ENCODE measurements around the gene LRRC28.

Gene LRRC28

DNA sequence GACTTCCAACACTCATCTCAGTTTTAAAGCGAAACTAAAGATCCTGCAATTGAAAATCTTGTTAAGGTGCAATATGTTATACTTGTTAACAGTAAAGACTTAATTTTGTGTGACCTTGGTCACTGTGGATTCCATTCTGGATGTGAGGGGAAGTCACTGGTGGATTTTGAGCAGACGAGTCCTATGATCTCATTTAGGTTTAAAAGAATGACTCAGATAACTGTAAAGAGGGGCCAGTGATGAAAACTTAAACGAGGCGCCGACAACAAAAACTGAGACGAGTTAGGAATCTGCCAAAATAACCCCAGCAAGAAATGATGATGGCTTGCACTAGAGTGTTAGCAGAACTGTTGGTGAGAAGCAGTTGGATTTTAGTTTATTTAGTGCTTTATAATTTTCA, 56.5 kb downstream of the LRRC28 start:
- FAIRE-seq: no peak

DNA sequence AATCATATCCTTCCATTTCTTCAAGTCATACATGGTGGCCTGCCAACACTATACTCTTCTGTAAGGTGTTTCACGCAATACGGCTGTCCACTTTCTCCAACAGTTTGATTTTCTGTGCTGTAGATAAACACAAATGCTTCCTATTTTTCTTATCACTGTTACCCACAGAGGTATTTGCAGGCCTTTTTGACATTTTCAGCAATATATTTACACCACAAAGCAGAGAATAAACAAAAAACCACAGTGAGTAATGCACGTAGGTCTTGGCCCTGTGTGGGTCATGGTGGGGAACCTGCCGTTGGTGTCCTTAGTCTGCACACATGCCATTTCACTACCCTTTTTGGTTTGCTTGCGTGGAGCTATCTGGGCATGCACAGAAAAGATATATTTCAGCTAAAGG, 59.5 kb downstream of the LRRC28 start:
- FAIRE-seq: no peak

DNA sequence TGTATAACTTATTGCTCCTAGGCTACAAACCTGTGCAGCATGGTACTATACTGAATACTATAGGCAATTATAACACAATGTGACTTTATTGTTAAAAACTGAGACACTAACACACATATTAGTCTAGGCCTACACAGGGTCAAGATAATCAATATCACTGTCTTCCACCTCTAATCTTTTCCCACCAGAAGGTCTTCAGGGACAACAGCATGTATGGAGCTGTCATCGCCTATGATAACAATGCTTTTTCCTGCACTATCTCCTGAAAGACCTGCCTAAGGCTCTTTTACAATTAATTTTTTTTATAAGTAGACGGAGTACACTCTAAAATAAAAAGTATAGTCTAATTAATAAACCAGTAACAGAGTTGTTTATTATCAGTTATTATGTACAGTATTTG, 60.9 kb downstream of the LRRC28 start:
- no peak for FAIRE-seq

DNA sequence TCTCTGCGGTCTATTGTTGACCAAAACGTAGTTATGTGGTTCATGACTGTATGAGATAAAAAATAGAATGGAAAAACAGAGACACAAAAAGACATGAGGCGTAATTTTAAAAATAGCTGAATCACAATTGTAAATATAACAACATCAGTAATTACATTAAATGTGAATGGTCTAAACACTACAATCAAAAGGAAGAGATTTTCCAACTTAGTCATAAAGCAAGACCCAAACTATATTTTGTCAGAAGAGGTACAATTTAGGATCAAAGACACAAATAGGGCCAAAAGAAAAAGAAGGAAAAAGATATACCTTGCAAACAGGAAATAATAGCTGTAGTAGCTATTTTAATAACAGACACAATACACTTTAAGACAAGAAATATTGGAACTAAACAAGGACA, 61.5 kb downstream of the LRRC28 start:
- FAIRE-seq: no peak

DNA sequence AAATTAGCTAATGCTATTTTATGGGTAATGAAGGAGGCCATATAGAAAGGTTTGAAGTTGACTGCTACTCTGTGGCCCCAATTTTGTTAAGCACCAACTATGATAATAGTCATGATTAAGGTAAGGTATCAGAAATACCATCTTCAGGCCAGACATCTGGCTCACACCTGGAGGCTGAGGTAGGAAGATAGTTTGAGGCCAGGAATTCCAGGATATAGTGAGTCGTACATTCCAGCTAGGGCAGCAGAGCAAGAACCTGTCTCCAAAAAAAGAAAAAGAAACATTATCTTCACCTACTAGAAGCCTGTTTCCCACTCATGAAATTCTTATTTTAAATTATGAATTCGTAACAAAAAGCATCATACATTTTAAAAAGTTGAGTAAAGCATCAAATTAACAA, 64.4 kb downstream of the LRRC28 start:
- FAIRE-seq: no peak

DNA sequence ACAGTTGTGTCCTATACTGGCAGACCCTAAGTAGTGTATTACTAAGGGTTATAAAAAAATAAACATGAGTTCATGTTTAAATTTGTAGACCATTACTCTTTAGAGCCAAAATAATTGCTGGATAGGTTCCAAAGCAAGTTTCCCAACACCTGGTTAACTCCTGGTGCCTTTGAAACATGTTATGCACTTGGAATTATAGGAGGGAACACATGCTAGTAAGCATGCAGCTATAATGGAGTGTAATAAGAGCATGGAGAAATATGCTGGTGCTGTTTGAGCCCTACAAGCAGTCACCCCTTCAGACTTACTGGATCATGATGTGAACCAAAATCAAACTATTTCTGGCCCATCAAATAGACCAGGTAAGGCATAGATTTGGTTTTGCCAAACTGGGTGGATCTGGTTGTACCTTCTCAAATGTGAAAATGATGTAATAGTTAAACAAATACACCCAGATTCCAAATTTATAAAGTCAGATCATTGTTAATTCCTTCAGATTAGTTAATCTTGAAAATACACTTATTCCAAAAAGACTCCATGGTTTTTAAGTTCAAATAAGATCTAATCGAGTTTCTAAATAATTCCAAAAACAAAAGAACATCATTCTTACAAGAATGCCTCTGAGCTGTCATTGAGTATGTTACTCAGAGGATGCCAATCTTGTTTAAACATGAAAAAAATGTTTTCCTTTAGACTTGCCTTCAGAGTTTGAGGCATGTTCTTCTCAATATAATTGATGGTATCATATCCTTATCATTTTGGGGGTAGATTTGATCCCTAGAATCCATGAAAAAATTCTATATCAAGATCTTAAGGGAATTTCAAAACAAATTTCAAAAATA, 69.3 kb downstream of the LRRC28 start:
- FAIRE-seq: no peak

DNA sequence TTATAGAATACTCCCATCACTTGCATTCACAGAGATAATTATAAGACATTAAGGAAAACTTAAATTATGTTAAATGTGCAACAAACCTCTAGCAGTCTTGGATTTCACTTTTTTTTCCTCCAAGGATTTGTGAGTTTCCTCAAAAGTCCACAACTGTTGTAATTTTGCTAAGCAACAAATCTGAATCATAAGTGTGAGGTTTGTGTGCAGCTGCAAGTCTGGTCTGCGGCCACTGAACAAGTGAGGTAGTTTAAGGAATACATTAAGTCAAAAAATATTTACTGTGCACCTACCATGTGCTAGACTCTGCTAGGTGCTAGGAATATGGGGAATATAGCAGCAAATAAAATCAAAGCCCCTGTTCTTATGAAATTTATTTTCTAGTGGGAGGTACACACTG, 70.2 kb downstream of the LRRC28 start:
- no peak for FAIRE-seq

DNA sequence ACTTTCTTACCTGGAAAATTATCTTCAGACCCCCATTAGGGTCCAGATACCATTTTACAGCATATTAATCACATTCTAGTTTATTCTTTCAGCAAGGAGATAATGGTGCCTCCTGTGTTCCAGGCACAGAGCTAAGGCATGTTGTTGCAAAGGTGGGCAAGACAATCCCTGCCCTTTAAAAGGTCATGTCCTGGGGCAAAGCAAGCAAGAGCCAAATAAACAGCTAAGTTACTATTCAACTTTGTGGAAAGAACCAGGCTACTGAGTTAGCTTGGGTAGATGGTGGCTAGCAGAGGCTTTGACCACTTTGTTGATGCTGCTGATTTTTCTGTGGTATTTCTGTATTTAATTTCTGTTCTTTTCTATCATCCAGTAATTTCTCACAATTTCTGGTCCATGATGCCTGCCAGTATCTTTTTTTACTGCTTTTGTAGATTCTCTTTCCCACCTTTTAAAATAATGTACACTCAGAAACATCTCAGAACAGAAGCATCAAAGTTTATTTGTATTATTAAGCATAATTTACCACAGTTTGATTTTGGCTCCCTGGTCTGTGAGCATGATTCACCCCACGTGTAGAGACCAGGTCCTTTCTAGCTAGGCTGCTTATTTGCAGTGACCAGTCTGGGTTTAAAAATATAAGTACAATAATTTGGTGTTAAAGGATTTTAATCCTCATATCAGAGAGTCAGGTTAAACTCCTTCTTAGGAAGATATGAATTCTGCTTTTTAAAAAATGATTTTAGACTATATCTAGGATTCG, 71.5 kb downstream of the LRRC28 start:
- FAIRE-seq: no peak

DNA sequence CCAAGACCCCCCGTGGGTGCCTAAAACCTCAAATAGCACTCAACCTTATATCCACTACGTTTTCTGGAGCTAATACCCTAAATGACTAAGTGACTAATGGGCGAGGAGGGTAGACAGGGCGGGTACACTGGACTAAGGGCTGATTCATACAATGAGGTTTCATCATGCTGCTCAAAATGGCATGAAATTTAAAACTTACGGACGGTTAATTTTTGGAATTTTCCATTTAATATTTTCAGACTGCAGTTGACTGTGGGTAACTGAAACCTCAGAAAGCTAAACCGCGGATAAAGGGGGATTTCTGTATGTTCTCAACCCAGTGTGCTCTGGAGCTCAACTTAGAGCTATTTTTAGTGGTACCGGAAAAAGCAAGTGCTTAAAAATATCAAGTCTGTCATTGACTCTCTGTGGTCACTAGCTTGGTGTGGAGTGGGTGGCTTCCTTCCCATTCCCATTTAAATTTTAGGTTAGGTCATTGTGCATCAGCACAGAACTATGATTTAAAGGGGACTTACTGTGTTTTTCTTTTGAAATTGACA, 72.9 kb downstream of the LRRC28 start:
- FAIRE-seq: no peak

DNA sequence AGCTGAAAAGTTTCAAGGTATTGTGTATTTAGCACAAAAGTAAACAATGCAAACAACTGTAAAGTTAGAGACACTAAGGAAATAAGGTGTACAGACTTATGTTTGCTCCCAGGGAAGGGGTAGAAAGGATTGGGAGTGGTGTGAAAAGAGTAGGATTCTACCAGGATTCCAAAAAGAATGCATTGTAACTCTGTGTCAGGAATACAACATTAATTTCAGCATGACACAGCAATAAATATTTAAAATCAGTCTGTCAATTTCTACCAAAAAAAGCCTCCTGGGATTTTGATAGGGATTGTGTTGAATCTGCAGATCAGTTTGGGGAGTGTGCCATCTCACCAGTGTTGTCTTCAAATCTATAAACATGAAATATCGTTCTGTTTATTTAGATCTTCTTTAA, 73.4 kb downstream of the LRRC28 start:
- FAIRE-seq: no peak

DNA sequence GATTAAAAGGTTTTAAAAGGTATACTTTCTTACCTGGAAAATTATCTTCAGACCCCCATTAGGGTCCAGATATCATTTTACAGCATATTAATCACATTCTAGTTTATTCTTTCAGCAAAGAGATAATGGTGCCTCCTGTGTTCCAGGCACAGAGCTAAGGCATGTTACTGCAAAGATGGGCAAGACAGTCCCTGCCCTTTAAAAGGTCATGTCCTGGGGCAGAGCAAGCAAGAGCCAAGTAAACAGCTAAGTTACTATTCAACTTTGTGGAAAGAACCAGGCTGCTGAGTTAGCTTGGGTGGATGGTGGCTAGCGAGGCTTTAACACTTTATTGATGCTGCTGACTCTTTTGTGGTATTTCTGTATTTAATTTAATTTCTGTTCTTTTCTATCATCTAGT, 75.0 kb downstream of the LRRC28 start:
- no peak for FAIRE-seq

DNA sequence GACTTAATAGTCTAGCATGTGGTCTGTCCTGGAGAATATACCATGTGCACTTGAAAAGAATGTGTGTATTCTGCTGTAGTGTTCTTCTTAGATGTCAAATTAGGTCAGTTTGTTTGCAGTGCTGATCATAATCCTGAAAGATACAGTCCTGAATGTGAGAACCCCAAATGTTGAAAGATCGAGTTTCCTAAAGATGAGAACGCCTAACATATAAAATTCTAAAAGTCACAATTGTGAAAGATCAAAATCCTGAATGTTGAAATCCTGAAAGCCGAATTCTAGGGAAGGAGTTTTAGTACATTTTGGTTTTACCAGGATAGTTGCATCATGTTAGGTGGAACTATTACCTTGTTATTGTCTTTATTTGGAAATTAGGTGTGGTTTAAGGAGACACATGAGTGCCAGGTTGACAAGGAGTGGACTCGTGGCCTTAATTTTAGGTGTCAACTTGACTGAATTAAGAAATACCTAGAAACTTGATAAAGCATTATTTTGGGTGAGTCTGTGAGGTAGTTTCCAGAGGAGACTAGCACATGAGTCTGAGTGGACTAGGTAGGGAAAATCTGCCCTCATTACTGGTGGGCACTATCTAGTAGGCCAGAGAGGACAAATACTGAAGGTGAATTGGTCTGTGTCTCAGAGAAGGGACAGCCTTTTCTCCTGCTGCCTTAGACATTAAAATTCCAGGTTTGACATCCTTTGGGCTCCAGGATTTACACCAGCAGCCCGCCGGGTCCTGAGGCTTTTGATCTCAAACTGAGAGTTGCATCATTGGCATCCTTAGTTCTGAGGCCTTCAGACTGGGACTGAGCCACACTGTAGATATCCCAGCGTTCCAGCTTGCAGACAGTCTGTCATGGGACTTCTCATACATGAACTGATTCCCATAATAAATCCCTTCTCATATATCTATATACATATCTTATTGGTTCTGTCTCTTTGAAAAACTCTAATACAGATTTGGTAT, 77.1 kb downstream of the LRRC28 start:
- FAIRE-seq: no peak

DNA sequence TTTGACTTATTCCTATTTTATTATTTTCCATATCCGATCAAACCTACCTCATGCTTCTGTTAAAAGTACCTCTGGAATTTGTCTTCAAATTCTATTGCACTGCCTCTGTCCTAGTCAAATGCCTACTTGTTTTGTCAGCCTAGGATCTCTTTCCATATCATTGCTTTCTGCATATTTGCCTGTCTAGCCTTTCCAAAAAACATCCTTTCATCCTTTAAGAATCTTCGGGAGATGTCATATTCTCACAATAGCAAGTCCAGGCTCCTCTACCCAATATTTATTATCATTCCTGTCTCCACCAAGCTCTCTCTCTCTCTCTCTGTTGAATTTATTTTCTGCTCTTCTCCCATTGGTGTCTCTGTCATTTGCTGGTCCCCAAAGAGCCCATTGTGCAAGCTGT, 80.1 kb downstream of the LRRC28 start:
- no peak for FAIRE-seq

DNA sequence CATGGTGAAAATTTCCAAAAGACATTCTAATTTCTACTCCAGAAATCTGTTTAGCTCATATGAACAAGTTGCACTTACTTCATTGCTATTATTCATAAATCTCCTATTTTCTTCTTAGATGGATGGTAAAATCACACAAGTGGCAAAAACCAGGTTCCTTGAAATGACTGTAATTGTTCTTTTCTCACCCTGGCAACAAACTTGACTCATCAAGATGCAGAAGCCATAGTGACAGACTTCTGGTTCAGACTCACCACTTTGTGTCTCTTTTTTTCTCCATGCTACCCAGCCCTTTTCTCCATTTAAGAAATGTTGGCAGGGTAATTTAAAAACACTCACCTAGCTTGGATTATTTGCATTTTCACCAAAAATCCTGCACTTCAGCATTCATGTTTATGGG, 82.1 kb downstream of the LRRC28 start:
- FAIRE-seq: no peak

DNA sequence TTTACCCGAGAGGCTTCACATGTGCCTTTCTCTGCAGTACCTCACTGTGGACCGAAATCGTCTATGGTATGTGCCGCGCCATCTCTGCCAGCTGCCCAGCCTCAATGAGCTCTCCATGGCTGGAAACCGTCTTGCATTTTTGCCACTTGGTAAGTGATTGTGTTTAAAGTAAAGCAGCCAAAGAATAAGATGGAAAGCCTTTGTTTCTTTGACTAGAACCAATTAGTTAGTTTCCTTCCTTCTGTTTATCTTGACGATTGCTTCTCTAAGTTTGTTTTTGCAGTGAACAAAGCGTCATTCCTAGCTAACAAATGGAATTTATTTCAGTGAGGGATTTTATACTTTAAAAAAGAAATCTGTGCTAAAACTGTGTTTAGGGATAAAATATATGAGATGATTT, 82.7 kb downstream of the LRRC28 start:
- no peak for FAIRE-seq

DNA sequence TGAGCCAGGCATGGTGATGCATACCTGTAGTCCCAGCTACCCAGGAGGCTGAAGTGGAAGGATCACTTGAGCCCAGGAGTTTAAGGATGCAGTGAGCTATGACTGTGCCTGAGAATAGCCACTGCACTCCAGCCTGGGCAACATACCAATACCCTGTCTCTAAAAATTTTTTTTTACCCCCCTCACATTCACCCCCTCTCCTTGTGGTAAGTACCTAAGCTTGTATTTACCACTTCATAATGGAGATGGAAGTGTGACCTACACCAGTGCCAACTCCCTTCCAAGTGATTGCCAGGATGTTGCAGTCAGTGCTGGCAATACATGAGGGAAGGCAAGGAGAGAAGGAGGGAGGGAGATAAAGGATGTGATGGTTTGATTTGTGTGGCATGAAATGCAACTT, 84.2 kb downstream of the LRRC28 start:
- no peak for FAIRE-seq

DNA sequence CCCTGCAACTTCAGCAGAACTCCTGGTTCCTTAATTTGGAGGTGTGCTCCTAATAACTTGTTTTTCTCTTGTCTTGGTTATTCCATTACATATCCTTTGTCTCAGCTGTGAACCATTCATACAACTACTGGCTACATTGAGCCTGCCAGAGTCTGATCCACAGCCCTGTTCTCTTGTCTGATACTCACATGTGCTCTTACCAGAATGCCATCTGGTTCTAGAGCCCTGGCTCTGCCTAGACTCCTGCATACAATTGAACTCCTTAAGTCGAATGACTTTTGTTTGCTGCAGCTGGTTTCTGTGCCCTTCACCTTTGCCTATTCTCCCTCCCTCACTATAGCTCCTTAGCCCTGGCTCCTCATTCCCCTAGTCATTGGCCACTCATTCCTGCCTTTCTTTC, 85.5 kb downstream of the LRRC28 start:
- FAIRE-seq: no peak

DNA sequence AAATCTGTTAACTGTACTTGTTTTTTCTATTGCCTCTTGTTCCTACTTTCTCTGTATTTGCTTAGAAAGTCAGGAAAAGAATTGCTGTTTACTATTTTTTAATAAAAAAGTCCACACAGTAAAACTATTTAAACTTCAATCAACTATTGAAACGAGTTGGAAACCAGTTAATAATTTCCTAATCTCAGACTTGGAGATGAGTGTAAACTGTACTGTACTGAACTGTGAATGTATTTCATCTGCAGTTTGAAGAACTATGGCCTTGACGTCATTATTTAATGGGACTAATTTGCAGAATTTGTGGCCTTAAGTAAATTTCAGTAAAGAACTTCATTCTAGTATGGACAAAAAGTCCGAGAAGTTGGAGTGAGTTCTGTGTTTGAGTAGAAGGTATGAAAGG, 89.1 kb downstream of the LRRC28 start:
- FAIRE-seq: no peak

DNA sequence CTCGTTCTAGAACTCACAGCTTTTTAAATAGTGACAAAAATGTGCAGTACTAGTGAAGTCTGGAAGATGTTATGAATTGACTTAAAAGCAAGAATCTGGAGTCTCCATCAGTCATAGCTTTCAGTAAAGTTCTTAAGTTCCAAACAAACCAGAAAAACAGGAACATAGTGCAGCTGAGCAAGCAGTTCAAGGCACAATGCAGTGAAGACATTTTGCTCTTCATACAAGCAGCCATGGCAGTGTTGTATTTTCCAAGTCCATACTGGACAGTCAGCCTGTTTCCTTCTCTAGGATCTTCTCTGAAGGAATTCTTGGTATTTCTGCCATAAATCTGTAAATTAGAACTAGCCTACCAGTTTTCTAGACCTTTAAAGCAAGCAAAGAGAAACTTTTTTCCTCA, 90.5 kb downstream of the LRRC28 start:
- FAIRE-seq: no peak

DNA sequence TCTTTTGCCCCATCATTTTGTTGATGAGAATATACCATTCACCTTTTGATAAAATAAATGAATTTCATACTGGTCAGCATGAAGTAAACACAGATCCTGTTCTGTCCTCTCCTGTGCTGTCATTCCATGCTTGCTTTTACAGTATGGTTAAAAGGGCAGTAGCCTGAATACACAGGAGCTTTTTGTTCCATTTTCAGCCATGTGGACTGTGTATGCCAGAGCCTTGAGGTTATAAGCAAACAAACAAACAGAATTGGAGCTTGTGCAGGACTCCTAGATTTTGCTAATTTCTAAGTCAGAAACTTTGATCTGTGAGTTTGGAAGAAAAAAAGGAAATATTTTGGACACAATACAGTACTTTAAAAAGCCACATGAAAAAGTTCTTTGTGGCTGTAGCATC, 91.9 kb downstream of the LRRC28 start:
- no peak for FAIRE-seq

DNA sequence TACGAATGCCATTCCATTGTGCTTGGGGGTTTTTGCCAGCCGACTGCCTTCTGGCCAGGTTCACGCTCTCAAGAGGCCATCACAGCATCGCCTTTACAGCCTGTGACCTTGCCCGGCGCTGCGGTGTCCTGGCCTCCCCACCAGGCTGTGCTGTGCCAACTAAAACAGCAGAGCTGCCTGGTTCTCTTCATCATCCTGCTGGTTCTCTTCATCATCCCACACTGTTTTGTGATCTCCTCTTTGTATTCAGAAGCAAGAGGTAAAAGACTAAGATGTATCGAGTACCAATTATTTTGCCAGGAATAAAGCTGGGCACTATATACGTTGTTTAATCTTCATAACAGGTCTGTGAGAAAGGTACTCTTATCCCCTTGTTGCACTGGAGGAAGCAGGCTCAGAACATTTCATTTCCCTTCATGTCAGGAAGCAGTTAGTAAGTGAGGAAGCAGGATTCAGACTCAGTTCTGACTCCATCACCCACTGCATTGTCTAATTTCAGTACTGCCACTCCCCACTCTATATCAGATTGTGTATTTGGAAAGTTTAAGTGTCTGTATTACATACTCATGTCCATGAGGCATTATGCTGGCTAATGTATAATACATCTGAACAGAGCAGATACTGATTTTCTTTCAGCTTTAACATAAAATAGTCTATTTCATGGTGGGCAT, 92.7 kb downstream of the LRRC28 start:
- FAIRE-seq: no peak

DNA sequence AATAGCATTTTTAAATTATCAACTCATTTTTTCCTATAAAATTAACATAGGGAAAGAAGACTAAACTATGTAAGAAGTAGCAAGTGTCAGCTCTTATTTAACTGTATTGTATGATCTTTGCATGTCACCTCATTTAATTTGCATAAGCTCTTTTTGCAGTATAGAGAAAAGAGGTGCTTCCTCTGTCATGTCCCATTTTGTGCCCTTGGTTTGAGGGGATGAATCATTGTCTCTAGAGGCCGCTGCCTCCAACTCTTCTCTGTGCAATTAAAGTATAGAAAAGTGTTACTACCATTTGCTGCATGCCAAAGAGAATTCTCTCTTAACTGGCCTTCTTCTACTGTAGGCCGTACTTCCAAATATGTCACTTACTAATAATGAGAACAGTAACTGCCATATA, 93.4 kb downstream of the LRRC28 start:
- FAIRE-seq: no peak

Measured in endometrium (tissue), 2 donors.